Measurements from ENCODE around the gene IL18RAP.

DNA sequence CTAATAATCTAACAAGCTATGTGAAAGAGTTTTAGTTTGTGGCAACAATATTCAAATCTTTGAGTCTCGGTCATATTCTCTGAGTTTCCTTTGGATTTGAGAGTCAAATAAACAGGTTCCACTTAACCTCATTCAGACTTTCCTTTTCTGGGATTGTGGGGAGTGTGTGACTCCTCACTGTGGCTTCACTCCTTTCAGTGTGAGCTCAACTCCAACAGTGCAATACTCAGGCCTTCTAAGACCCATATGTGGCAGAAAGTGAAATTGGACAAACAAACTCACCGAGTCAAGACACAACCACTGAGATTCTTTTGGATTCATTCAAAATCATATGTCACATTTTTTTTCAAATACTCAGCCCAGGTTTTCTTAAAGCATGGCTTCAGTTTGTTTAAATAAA lies 75.5 kb downstream of the IL18RAP start:
- TF ChIP-seq, protein P1, sequence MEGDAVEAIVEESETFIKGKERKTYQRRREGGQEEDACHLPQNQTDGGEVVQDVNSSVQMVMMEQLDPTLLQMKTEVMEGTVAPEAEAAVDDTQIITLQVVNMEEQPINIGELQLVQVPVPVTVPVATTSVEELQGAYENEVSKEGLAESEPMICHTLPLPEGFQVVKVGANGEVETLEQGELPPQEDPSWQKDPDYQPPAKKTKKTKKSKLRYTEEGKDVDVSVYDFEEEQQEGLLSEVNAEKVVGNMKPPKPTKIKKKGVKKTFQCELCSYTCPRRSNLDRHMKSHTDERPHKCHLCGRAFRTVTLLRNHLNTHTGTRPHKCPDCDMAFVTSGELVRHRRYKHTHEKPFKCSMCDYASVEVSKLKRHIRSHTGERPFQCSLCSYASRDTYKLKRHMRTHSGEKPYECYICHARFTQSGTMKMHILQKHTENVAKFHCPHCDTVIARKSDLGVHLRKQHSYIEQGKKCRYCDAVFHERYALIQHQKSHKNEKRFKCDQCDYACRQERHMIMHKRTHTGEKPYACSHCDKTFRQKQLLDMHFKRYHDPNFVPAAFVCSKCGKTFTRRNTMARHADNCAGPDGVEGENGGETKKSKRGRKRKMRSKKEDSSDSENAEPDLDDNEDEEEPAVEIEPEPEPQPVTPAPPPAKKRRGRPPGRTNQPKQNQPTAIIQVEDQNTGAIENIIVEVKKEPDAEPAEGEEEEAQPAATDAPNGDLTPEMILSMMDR (IDR thresholded peaks at IDR 0.05), result no peak
- no peak for TF ChIP-seq POLR2A (IDR thresholded peaks at IDR 0.05)
